Stomach (tissue), 4 donors: Measurements from ENCODE around the gene HOXD8.

Source experiments
- EP300 ChIP-seq: sonication (generic); formaldehyde crosslinking; IDR thresholded peaks from one replicate; pipeline ENCODE4 v1.6.1; 2017; ENCODE audit warnings: antibody characterized with exemption
- POLR2AphosphoS5 ChIP-seq, 3 donors: sonication (generic); formaldehyde crosslinking; IDR thresholded peaks; one replicate each; pipeline ENCODE4 v1.6.1; 2016; ENCODE audit warnings: antibody characterized with exemption in 3 of 3
- TF ChIP-seq, protein P1 (sequence below), 7 experiments: fragments of 450-650 bp in 4 of 7; fragments of 200-600 bp in 3 of 7; sonication (generic) in 3 of 7; IDR thresholded peaks; one replicate each; pipeline ENCODE4 v1.5.1; 2016 to 2019; ENCODE audit warnings: antibody characterized with exemption in 7 of 7, control low read depth in 2 of 7, mild to moderate bottlenecking in 1 of 7

DNA sequence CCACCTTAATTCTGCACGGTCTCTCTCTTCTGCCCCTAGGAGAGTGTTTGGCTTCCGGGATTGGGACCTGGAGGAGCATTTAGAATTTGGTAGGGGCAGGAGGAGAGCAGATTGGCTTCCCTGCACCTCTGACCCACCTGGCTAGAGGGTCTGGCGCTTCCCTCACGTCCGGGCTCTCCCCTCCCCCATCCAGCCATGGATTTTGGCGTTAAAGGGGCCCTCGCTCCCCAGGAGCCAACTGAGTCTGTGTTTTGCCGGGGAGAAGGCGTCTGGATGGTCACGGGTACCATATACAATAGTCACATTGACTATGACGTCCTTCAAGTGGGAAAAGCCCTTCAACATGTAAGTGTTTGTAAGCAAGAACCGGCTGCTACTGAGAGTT is 34.2 kb downstream of the HOXD8 start:
- TF ChIP-seq, protein P1, sequence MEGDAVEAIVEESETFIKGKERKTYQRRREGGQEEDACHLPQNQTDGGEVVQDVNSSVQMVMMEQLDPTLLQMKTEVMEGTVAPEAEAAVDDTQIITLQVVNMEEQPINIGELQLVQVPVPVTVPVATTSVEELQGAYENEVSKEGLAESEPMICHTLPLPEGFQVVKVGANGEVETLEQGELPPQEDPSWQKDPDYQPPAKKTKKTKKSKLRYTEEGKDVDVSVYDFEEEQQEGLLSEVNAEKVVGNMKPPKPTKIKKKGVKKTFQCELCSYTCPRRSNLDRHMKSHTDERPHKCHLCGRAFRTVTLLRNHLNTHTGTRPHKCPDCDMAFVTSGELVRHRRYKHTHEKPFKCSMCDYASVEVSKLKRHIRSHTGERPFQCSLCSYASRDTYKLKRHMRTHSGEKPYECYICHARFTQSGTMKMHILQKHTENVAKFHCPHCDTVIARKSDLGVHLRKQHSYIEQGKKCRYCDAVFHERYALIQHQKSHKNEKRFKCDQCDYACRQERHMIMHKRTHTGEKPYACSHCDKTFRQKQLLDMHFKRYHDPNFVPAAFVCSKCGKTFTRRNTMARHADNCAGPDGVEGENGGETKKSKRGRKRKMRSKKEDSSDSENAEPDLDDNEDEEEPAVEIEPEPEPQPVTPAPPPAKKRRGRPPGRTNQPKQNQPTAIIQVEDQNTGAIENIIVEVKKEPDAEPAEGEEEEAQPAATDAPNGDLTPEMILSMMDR (IDR thresholded peaks at IDR 0.05) = no peak
- TF ChIP-seq EP300 = no peak
- no peak for TF ChIP-seq POLR2AphosphoS5 (IDR thresholded peaks at IDR 0.05)
